Measurements from ENCODE around the gene NAA10. TPM values are rescaled to one million over a fixed set of nuclear protein-coding genes. Genes with fewer than 3 reads are reported as not detected.

Gene NAA10
- total and polyA plus RNA-seq, 2 of the 13 experiments (the other 11 are each of a cell fraction or from before 2014, with no cell fraction given), result 49.2 to 51.7 TPM

DNA sequence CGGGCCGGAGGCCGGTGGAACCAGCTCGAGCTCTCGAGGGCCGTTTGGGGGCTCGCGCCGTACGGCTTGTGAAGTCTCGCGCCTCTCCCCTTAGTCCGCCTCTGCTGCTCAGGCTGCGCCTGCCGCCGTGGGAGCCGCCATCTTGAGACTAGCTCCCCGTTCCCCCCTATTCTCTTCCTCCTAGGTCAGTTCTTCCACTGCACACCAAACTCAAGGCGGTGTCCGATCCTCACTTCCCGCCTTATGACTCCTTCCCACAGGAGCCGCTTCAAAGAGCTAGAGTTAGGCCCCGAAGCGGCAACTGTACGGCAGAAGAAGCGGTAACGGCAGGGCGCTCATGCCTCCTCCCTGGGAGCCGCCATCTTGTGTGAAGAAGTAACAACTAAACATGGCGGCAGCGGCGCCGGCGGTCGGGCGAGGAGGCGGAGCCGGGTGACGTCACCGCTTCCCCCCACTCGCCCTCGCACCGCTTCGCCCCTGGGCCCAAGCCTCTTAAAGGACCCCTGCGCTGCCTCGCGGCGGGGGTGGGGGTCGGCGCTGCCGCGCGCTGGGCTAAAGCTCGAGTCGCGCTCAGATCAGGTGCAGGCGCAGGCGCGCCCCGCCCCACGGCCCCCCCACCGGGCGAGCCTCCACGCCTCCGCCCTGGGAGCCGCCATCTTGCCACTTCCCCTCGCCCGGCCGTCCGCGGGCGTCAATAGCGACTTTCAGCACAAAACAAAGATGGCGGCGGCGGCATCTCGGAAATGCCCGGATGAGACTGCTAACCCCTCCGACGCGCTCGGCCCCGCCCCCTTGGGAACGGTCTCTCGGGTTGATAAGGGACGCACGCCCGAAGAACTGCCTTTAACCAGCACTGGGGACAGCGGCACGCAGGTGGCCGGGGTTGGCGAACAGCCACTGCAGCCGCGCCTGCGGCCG is 36.9 kb upstream of the NAA10 start, which contains the start of gene HCFC1 (continued):
- TF ChIP-seq, protein P1, sequence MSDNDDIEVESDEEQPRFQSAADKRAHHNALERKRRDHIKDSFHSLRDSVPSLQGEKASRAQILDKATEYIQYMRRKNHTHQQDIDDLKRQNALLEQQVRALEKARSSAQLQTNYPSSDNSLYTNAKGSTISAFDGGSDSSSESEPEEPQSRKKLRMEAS (IDR thresholded peaks at IDR 0.05), result no peak
- TF ChIP-seq, protein P2, sequence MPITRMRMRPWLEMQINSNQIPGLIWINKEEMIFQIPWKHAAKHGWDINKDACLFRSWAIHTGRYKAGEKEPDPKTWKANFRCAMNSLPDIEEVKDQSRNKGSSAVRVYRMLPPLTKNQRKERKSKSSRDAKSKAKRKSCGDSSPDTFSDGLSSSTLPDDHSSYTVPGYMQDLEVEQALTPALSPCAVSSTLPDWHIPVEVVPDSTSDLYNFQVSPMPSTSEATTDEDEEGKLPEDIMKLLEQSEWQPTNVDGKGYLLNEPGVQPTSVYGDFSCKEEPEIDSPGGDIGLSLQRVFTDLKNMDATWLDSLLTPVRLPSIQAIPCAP (CRISPR knock-in tag; IDR thresholded peaks at IDR 0.05; ENCODE audit: low read depth), result no peak
- TF ChIP-seq TOPORS (CRISPR knock-in tag; IDR thresholded peaks at IDR 0.05) (no peak), RBM22 (optimal IDR thresholded peaks at IDR 0.05; ENCODE audit: low read length) (no peak), U2AF1 (optimal IDR thresholded peaks at IDR 0.05; ENCODE audit: low read depth, low read length) (no peak), HMG20B (CRISPR knock-in tag; conservative IDR thresholded peaks at IDR 0.05) (no peak), ATF7 (IDR thresholded peaks at IDR 0.05) (peak; percentile 95), ATF7 (CRISPR knock-in tag; IDR thresholded peaks at IDR 0.05) (peak; percentile 80), ZBTB7B (CRISPR knock-in tag; IDR thresholded peaks at IDR 0.05) (peak; percentile 12; the same call in 1 of the 2 replicates), ZNF530 (CRISPR knock-in tag; IDR thresholded peaks at IDR 0.05; ENCODE audit: low read depth) (no peak), HOXA9 (CRISPR knock-in tag; IDR thresholded peaks at IDR 0.05; ENCODE audit: borderline replicate concordance) (no peak), GFI1 (CRISPR knock-in tag; IDR thresholded peaks at IDR 0.05; ENCODE audit: borderline replicate concordance) (0 out of 2 replicates have a peak, but pooled peaks have one; percentile 36), TGIF2 (CRISPR knock-in tag; IDR thresholded peaks at IDR 0.05) (no peak), ZNF589 (CRISPR knock-in tag; conservative IDR thresholded peaks at IDR 0.05) (no peak), ARID2 (CRISPR knock-in tag; IDR thresholded peaks at IDR 0.05; ENCODE audit: borderline replicate concordance) (no peak), AGO2 (optimal IDR thresholded peaks at IDR 0.05; ENCODE audit: low read depth, low read length) (peak; percentile 89), ZNF556 (CRISPR knock-in tag; IDR thresholded peaks at IDR 0.05; ENCODE audit: borderline replicate concordance) (no peak), ZNF839 (CRISPR knock-in tag; IDR thresholded peaks at IDR 0.05; ENCODE audit: borderline replicate concordance) (no peak)
- TF ChIP-seq, protein P3, sequence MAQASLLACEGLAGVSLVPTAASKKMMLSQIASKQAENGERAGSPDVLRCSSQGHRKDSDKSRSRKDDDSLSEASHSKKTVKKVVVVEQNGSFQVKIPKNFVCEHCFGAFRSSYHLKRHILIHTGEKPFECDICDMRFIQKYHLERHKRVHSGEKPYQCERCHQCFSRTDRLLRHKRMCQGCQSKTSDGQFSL (CRISPR knock-in tag; IDR thresholded peaks at IDR 0.05), result peak; percentile 92
- TF ChIP-seq, protein P4, sequence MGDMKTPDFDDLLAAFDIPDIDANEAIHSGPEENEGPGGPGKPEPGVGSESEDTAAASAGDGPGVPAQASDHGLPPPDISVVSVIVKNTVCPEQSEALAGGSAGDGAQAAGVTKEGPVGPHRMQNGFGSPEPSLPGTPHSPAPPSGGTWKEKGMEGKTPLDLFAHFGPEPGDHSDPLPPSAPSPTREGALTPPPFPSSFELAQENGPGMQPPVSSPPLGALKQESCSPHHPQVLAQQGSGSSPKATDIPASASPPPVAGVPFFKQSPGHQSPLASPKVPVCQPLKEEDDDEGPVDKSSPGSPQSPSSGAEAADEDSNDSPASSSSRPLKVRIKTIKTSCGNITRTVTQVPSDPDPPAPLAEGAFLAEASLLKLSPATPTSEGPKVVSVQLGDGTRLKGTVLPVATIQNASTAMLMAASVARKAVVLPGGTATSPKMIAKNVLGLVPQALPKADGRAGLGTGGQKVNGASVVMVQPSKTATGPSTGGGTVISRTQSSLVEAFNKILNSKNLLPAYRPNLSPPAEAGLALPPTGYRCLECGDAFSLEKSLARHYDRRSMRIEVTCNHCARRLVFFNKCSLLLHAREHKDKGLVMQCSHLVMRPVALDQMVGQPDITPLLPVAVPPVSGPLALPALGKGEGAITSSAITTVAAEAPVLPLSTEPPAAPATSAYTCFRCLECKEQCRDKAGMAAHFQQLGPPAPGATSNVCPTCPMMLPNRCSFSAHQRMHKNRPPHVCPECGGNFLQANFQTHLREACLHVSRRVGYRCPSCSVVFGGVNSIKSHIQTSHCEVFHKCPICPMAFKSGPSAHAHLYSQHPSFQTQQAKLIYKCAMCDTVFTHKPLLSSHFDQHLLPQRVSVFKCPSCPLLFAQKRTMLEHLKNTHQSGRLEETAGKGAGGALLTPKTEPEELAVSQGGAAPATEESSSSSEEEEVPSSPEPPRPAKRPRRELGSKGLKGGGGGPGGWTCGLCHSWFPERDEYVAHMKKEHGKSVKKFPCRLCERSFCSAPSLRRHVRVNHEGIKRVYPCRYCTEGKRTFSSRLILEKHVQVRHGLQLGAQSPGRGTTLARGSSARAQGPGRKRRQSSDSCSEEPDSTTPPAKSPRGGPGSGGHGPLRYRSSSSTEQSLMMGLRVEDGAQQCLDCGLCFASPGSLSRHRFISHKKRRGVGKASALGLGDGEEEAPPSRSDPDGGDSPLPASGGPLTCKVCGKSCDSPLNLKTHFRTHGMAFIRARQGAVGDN (CRISPR knock-in tag; IDR thresholded peaks at IDR 0.05), result peak; percentile 90
- TF ChIP-seq, protein P5, sequence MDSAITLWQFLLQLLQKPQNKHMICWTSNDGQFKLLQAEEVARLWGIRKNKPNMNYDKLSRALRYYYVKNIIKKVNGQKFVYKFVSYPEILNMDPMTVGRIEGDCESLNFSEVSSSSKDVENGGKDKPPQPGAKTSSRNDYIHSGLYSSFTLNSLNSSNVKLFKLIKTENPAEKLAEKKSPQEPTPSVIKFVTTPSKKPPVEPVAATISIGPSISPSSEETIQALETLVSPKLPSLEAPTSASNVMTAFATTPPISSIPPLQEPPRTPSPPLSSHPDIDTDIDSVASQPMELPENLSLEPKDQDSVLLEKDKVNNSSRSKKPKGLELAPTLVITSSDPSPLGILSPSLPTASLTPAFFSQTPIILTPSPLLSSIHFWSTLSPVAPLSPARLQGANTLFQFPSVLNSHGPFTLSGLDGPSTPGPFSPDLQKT (CRISPR knock-in tag; IDR thresholded peaks at IDR 0.05; ENCODE audit: borderline replicate concordance), result no peak
